ENCODE results near the gene YBX1.

Gene YBX1

DNA sequence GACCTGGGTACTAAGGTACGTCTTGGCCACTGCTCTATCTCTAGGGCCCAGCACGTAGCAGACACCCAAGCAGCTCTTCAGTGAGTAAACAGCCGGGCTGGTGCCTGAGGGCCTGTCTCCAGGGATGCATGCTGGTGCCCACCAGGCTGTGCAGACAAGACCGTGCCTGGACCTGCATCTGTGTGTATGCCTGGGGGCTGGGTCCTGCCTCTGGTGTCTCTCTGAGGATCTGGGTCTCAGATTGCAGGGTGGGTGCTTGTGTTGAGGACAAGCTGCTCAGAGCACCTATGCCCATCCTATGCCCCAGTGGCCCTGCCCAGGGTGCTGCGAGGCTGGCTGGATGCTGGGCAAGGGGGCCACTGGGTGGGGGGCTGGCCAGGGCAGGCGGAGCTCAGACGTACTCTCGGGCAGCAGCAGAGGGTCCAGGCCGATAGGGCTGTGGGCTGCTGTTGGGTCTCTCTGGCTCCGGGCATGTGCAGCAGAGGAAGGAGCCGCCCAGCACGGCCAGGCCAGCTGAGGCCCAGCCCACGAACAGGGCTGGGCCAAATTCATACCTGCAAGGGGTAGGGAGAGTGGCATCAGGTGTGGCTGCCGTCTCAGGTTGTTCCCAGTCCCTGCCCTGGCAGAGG is 53.4 kb downstream of the YBX1 start:
- peak; percentile 11 for DNase-seq (ENCODE audit: low spot score)
- TF ChIP-seq, protein P1, sequence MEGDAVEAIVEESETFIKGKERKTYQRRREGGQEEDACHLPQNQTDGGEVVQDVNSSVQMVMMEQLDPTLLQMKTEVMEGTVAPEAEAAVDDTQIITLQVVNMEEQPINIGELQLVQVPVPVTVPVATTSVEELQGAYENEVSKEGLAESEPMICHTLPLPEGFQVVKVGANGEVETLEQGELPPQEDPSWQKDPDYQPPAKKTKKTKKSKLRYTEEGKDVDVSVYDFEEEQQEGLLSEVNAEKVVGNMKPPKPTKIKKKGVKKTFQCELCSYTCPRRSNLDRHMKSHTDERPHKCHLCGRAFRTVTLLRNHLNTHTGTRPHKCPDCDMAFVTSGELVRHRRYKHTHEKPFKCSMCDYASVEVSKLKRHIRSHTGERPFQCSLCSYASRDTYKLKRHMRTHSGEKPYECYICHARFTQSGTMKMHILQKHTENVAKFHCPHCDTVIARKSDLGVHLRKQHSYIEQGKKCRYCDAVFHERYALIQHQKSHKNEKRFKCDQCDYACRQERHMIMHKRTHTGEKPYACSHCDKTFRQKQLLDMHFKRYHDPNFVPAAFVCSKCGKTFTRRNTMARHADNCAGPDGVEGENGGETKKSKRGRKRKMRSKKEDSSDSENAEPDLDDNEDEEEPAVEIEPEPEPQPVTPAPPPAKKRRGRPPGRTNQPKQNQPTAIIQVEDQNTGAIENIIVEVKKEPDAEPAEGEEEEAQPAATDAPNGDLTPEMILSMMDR (IDR thresholded peaks at IDR 0.05; ENCODE audit: extremely low read depth, missing control alignments): no peak

DNA sequence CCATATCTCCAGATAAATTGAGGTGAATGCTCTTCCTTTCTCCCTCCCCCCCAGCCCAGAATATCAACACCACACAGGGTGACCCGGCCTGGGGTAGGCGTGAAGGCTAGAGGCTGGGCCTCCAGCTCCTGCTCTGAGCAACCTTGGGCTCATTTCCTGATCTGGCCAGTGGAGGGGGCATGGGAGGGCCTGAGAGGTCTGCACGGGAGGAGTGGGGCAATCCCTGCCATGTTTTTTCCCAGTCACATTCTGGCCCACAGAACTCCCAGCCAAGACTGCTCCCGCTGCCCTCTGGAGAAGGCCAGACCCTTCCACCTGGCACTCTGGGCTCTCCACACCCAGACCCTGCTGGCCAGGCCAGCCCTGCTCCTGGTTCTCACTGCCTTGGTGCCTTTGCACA is 53.9 kb downstream of the YBX1 start:
- DNase-seq (ENCODE audit: low spot score): peak; percentile 46
- TF ChIP-seq, protein P1 (IDR thresholded peaks at IDR 0.05; ENCODE audit: extremely low read depth, missing control alignments): no peak

DNA sequence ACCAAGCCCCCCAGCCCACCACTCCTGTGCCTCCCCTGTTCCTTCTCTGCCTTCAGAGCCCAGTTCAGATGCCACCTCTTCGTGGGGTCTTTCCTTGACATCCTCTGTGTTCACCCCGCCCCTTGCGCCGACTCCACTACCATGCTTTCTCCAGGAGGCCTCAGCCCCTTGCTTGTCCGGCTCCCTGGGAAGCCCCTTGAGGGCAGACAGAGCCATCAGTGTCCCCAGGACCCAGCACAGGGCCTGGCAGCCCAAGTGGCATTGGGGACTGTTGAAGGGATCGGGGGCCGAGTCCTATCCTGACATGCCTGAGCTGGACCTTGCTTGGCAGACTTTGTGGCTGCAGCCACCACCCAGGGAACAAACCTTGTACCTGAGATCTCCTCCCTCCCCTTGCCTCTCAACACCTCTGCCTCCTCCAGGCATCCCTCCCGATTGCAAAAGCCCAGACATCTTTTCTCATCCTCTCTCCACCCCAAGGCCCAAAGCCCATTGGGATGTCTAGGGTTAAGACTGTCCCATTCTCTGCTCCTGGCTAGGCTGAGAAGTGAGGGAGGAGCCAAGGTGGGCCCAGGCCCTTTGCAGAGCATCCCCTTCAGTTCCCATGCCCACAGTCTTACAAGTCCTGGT is 54.5 kb downstream of the YBX1 start:
- peak; percentile 13 for DNase-seq (ENCODE audit: low spot score)
- TF ChIP-seq, protein P1 (IDR thresholded peaks at IDR 0.05; ENCODE audit: extremely low read depth, missing control alignments): no peak

DNA sequence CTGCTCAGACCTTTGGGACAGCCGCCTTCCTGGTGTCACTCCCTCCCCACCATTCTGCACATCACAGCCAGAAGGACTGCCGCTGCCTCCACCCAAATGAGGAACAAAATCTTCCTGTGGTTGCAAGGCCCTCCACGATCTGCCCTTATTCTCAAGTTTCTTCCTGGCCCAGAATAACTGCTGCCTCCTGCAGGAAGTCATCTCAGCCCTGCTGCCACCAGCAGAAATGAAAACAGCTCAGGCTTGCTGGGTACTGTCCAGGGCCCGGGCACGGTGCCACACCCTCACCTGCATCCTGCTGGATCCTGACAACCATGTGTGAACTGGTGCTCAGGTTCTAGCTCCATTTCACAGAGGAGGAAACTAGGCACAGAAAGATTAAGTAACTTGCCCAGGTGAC is 55.0 kb downstream of the YBX1 start:
- TF ChIP-seq, protein P1 (IDR thresholded peaks at IDR 0.05; ENCODE audit: extremely low read depth, missing control alignments): no peak
- peak; percentile 65 for DNase-seq (ENCODE audit: low spot score)

DNA sequence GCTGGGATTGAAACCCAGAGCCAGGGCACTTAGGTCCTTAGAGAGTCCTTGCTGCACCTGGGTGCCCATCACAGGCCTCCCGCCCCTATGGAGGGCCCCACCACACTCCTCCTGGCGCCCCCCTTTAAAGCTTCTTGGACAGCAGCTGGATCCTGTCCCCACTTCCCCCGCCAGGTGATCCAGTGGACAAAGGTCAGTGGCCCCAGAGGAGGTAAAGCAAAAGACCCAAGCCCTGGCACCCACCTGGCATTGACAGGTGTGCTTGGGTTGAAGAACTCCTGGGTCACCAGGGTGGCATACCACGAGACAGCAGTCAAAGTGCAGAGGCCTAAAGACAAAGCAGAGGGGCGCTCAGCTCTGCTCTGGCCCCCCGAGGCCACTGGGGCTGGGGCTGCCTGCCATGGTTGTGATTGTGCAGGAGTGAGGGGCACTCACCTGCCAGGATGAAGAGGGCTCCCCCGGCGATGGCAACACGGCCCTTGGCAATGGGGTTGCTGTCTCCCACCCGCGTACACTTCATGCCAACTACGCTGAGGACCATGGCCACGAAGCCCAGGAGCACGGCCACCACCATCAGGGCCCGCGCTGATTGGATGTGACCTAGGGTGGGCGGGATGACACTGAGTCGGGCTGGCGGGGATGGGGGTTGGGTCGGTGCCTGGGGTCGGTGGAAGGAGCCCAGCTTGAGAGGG is 55.9 kb downstream of the YBX1 start:
- no peak for DNase-seq (ENCODE audit: low spot score)
- TF ChIP-seq, protein P1 (IDR thresholded peaks at IDR 0.05; ENCODE audit: extremely low read depth, missing control alignments): no peak

DNA sequence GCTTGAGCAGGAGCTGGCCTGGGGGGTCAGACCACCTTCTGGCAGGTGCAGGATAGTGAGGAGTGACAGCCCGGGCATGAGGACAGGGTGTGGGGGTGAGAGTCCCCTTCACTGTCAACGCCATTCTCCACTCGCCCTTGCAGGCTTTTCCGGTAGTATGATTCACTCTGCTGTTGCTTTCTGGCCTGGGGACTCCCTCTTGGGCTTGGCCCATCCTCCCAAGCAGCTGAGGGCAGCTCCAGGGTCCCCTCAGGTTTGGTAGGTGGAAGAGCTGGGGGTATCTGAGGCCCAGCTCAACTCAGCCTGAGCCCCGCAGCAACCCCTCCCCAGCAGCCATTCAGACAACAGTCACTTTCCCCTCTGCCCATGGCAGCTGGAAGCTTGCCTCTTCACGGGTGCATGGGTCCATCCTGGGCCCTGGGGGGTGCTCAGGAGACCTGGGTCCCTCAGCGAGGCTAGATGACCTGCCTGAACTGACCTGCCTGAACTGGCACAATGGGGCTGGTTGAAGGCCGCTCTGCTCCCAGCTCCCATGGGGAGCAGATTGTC is 56.5 kb downstream of the YBX1 start:
- TF ChIP-seq, protein P1 (IDR thresholded peaks at IDR 0.05; ENCODE audit: extremely low read depth, missing control alignments): no peak
- DNase-seq (ENCODE audit: low spot score): peak; percentile 13
